ENCODE measurements around the gene NGRN. TPM values are rescaled to one million over a fixed set of nuclear protein-coding genes. Genes with fewer than 3 reads are reported as not detected.
"Not testable (repeated sequence)": the region's sequence is repeated elsewhere in the genome, so short reads cannot be mapped to it uniquely, and the experiment has no call there.

The NGRN gene
- total and polyA plus RNA-seq, 2 experiments from 2014 or later = 60.0 to 65.9 TPM

DNA sequence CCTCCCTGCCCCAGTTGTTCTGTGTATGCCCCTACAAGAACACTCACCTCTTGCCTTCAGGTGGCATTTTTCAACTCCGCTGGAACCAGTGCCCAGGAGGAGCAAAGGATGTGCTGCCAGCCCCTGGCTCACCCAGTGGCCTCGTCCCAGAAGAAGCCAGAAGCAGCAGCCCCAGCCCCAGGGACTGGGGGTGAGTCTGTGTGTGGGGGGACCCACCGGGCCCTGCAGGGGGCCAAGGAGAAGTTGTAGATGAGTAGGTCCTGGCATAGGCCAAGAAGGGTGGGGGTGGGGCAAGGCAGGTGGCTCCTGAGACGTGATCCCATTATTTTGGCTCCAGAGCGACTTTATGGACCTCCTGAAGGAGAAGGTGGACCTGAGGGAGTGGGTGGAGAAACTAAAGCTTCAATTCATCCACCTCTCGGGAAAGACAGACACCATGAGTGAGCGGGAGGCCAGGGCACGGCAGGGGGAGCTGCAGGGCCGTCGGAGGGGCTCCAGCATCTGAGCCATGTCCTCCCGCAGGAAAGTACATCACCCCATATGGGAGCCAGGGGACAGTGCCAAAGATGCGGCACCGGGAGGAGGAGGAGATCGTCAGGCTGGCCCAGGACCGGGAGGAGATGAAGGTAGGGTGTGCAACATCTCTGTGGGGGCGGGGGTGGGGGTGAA lies 29.3 kb downstream of the NGRN start:
- 81% methylated on average over 16 of the region's 16 CpGs for WGBS (ENCODE audit: low lambda C conversion rate, missing lambda C conversion rate)
- Histone ChIP-seq H4K20me1 (ENCODE audit: insufficient read depth, poor library complexity, severe bottlenecking) (no peaks in the 10 kb centered on the region), H3K27ac (no peak overlapping the region), H3K27me3 (no peaks in the 10 kb centered on the region), H2AFZ (no peak overlapping the region), H3K79me2 (no peaks in the 10 kb centered on the region), H3K4me2 (no peak overlapping the region), H3K4me3 (no peak overlapping the region), H3K9me3 (ENCODE audit: low read depth) (no peaks in the 10 kb centered on the region), H3K9me2 (replicated peaks; ENCODE audit: insufficient read depth) (no peaks in the 10 kb centered on the region), H3K36me3 (replicated peaks; ENCODE audit: insufficient read depth, low read depth) (no peaks in the 10 kb centered on the region), H3K4me1 (ENCODE audit: insufficient read depth) (no peaks in the 10 kb centered on the region)
- no peak for DNase-seq (ENCODE audit: low spot score)
- TF ChIP-seq EZH2phosphoT487 (IDR thresholded peaks at IDR 0.05; ENCODE audit: low read depth, severe bottlenecking, unreplicated experiment) (no peak), EZH2 (IDR thresholded peaks at IDR 0.05; ENCODE audit: borderline replicate concordance) (no peak)
- TF ChIP-seq, protein P1, sequence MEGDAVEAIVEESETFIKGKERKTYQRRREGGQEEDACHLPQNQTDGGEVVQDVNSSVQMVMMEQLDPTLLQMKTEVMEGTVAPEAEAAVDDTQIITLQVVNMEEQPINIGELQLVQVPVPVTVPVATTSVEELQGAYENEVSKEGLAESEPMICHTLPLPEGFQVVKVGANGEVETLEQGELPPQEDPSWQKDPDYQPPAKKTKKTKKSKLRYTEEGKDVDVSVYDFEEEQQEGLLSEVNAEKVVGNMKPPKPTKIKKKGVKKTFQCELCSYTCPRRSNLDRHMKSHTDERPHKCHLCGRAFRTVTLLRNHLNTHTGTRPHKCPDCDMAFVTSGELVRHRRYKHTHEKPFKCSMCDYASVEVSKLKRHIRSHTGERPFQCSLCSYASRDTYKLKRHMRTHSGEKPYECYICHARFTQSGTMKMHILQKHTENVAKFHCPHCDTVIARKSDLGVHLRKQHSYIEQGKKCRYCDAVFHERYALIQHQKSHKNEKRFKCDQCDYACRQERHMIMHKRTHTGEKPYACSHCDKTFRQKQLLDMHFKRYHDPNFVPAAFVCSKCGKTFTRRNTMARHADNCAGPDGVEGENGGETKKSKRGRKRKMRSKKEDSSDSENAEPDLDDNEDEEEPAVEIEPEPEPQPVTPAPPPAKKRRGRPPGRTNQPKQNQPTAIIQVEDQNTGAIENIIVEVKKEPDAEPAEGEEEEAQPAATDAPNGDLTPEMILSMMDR (IDR thresholded peaks at IDR 0.05; ENCODE audit: poor library complexity) = no peak

DNA sequence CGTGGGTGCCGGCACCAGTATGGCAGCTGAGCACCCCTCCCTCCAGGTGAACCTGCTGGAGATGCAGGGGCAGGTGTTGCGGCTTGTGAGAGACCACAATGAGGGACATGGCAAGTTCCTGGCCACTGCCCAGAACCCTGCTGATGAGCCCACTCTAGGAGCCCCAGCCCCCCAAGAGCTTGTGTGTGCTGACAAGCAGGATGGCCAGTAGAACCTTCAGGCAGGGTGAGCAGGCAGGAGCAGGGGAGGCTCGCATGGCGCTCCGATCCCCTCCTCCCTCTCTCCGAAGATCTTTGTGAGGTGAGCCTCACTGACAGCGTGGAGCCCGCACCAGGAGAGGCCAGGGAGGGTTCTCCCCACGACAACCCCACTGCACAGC lies 29.8 kb downstream of the NGRN start:
- Histone ChIP-seq H2AFZ (no peak overlapping the region), H3K79me2 (no peaks in the 10 kb centered on the region), H3K4me3 (no peak overlapping the region), H4K20me1 (ENCODE audit: insufficient read depth, poor library complexity, severe bottlenecking) (no peaks in the 10 kb centered on the region), H3K27ac (no peak overlapping the region), H3K36me3 (replicated peaks; ENCODE audit: insufficient read depth, low read depth) (no peaks in the 10 kb centered on the region), H3K9me3 (ENCODE audit: low read depth) (no peaks in the 10 kb centered on the region), H3K4me1 (ENCODE audit: insufficient read depth) (no peaks in the 10 kb centered on the region), H3K4me2 (no peak overlapping the region), H3K27me3 (no peaks in the 10 kb centered on the region), H3K9me2 (replicated peaks; ENCODE audit: insufficient read depth) (no peaks in the 10 kb centered on the region)
- TF ChIP-seq, protein P1 (IDR thresholded peaks at IDR 0.05; ENCODE audit: poor library complexity) = no peak
- no peak for TF ChIP-seq EZH2phosphoT487 (IDR thresholded peaks at IDR 0.05; ENCODE audit: low read depth, severe bottlenecking, unreplicated experiment)
- TF ChIP-seq EZH2 (IDR thresholded peaks at IDR 0.05; ENCODE audit: borderline replicate concordance) = no peak
- 76% methylated on average over 10 of the region's 10 CpGs for WGBS (ENCODE audit: low lambda C conversion rate, missing lambda C conversion rate)
- DNase-seq (ENCODE audit: low spot score) = no peak

DNA sequence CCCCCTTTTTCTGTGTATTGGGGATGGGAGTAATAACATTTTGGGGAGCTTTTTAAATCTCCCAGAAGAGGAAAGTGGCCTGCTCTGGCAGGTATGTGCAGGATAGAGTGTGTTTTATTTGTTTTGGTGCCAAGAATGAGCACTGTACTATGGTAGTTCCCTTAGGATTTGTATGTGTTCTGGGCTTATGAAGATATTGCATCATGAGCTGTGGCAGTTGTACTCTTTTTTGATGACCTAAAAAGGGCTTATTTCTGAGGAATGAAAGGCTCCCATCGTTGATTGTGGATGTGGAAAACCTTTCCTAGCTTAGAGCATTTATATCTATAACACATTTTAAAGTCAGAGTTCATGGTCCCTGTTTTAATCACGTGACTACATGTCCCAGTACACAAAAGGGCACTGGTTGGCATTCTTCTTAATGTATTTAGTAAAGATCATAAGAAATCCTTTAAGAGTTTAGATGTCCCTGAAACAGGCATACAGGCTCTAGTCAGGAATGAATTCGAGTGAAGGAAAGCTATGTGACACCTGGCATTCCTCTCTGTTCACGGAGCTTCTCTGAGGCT lies 30.9 kb downstream of the NGRN start:
- not testable (repeated sequence) for H3K4me1 ChIP-seq (ENCODE audit: insufficient read depth); H3K9me3 ChIP-seq (ENCODE audit: low read depth); H2AFZ ChIP-seq; H3K4me2 ChIP-seq; H3K79me2 ChIP-seq; H3K4me3 ChIP-seq; H3K9me2 ChIP-seq (replicated peaks; ENCODE audit: insufficient read depth); DNase-seq (ENCODE audit: low spot score); H3K27me3 ChIP-seq; H3K36me3 ChIP-seq (replicated peaks; ENCODE audit: insufficient read depth, low read depth); H3K27ac ChIP-seq; H4K20me1 ChIP-seq (ENCODE audit: insufficient read depth, poor library complexity, severe bottlenecking)
- WGBS (ENCODE audit: low lambda C conversion rate, missing lambda C conversion rate) = 71% methylated on average over 4 of the region's 4 CpGs

DNA sequence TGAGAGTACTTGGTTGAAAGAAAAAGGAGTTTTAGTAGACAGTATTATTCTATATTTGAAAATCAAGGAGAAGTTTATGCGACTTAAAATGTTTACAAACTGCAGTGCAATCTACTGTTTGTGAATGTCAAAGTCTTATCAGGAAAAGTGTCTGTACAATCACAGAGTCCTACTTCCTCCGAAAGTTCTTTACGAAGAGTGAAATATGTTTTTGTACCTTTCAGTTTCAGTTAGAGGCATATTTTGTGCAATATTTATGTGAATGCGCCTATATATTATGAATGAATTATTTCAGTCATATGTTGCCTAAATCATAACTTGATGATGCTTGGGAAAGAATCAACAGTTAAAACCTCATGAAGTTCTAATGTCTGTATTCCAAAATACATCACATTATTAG lies 31.5 kb downstream of the NGRN start:
- Histone ChIP-seq H3K27ac (no peak overlapping the region), H3K4me2 (no peak overlapping the region), H3K27me3 (no peaks in the 10 kb centered on the region), H3K4me1 (ENCODE audit: insufficient read depth) (no peaks in the 10 kb centered on the region), H4K20me1 (ENCODE audit: insufficient read depth, poor library complexity, severe bottlenecking) (no peaks in the 10 kb centered on the region), H3K79me2 (no peaks in the 10 kb centered on the region), H3K36me3 (replicated peaks; ENCODE audit: insufficient read depth, low read depth) (no peaks in the 10 kb centered on the region), H3K9me3 (ENCODE audit: low read depth) (no peaks in the 10 kb centered on the region), H2AFZ (no peak overlapping the region), H3K9me2 (replicated peaks; ENCODE audit: insufficient read depth) (no peaks in the 10 kb centered on the region), H3K4me3 (no peak overlapping the region)
- WGBS (ENCODE audit: low lambda C conversion rate, missing lambda C conversion rate) = 91% methylated on average over 4 of the region's 4 CpGs
- DNase-seq (ENCODE audit: low spot score) = no peak
- TF ChIP-seq EZH2phosphoT487 (IDR thresholded peaks at IDR 0.05; ENCODE audit: low read depth, severe bottlenecking, unreplicated experiment) = no peak
- no peak for TF ChIP-seq EZH2 (IDR thresholded peaks at IDR 0.05; ENCODE audit: borderline replicate concordance)
- TF ChIP-seq, protein P1 (IDR thresholded peaks at IDR 0.05; ENCODE audit: poor library complexity) = no peak

All from hepatocyte (in vitro differentiated cells).